Measurements from ENCODE around the gene CFAP54.

CFAP54 gene

DNA sequence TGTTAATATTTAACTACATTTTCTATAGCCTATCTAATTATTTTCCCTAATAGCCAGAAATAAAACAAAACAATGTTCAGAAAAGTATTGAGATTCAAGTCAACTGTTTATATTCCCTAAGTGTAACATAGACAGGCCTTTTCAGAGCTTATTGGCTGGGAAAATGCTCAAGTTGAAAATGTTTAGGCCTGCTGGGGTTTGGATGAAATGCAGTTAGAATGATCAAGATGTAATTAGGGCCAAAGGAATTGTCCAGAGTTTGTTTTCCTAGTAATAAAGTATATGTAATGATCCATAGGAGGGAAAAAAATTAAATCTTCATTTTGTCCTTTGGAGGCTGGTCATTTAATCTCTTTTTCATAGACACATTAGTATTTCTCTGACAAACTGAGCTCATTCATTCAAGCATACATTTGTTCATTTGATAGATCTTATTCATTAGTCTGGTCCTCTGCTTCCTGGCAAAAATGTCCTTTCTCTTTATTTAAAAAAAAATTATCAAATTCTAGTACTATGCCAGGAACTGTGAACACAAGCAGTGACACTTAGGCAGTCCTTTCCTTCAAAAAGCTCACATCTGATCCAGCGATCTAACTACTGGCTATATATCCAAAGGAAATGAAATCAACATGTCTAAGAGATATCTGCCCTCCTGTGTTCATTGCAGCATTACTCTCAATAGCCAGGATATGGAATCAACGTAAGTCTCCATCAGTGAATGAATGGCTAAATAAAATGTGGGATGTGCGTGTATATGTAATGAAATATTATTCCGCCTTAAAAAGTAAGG, 377.6 kb downstream of the CFAP54 start:
- TF ChIP-seq, protein P1, sequence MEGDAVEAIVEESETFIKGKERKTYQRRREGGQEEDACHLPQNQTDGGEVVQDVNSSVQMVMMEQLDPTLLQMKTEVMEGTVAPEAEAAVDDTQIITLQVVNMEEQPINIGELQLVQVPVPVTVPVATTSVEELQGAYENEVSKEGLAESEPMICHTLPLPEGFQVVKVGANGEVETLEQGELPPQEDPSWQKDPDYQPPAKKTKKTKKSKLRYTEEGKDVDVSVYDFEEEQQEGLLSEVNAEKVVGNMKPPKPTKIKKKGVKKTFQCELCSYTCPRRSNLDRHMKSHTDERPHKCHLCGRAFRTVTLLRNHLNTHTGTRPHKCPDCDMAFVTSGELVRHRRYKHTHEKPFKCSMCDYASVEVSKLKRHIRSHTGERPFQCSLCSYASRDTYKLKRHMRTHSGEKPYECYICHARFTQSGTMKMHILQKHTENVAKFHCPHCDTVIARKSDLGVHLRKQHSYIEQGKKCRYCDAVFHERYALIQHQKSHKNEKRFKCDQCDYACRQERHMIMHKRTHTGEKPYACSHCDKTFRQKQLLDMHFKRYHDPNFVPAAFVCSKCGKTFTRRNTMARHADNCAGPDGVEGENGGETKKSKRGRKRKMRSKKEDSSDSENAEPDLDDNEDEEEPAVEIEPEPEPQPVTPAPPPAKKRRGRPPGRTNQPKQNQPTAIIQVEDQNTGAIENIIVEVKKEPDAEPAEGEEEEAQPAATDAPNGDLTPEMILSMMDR (IDR thresholded peaks at IDR 0.05; ENCODE audit: insufficient read depth, low read length, poor library complexity, severe bottlenecking) = no peak
- Histone ChIP-seq H3K36me3 (ENCODE audit: control insufficient read depth, insufficient read depth, low read length) (no peaks in the 10 kb centered on the region), H3K27me3 (replicated peaks; ENCODE audit: control insufficient read depth, insufficient read depth, low read length) (no peaks in the 10 kb centered on the region), H3K4me3 (replicated peaks; ENCODE audit: low read depth, low read length) (no peak overlapping the region)
- DNase-seq (ENCODE audit: extremely low read depth, insufficient read length) = no peak

DNA sequence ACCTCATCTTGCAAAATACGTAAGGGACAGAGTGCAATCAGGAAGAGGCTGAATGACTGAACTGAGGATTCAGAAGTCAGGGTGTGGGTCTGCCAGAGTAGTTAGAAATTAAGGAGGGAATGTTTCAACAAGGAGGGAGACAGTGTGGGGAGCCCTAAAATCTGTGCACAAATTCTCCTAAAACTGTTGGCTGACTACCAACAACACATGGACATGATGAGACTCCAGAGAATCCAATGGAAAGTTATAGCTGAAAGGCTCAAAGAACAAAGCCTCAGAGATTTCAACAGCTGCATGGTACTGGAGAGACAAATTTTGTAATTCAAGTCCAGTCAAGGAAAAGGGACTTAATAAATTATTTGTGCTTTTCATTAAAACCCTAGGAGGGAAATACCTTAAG, 381.6 kb downstream of the CFAP54 start:
- TF ChIP-seq, protein P1 (IDR thresholded peaks at IDR 0.05; ENCODE audit: insufficient read depth, low read length, poor library complexity, severe bottlenecking) = no peak
- H3K4me3 ChIP-seq (replicated peaks; ENCODE audit: low read depth, low read length) = no peak overlapping the region
- no peak for DNase-seq (ENCODE audit: extremely low read depth, insufficient read length)
- H3K36me3 ChIP-seq (ENCODE audit: control insufficient read depth, insufficient read depth, low read length) = no peaks in the 10 kb centered on the region
- no peaks in the 10 kb centered on the region for H3K27me3 ChIP-seq (replicated peaks; ENCODE audit: control insufficient read depth, insufficient read depth, low read length)

DNA sequence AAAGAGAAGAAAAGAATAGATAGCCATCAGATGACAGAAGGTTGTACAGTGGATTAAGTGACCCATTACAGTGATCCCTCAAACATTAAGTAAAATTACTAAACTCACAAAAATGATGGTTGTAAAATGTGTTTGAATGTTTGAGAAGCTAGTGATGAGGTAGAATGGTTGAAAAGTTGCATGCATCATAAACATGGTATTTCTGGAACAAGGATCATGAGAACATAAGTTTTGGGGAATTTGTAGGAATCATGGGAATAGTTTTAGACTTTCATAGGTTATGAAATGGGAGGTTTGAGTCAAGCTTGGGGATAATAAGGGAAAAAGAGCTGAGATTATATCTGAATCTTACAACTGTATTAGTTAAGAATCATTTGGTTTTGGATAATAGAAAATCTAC, 383.6 kb downstream of the CFAP54 start:
- no peak for DNase-seq (ENCODE audit: extremely low read depth, insufficient read length)
- no peaks in the 10 kb centered on the region for H3K36me3 ChIP-seq (ENCODE audit: control insufficient read depth, insufficient read depth, low read length)
- H3K4me3 ChIP-seq (replicated peaks; ENCODE audit: low read depth, low read length) = no peak overlapping the region
- TF ChIP-seq, protein P1 (IDR thresholded peaks at IDR 0.05; ENCODE audit: insufficient read depth, low read length, poor library complexity, severe bottlenecking) = no peak
- no peaks in the 10 kb centered on the region for H3K27me3 ChIP-seq (replicated peaks; ENCODE audit: control insufficient read depth, insufficient read depth, low read length)

DNA sequence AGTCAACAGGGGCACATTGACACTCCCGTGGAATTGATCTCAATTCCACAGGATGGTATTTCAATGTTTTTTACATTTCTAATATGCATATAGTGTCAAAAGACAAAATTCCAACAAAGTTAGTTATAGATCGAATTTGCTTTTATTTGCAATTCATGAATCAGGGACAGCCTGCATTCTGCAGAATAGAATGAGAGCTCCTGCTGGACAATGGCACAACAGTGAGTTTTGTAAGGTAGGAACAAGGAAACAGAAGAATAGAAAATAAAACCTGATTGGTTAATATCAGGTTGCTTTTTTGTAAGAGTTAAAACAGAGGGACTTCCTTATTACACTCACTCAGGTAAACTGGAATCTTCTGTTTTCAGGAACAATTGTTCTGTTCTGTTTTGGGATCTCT, 384.8 kb downstream of the CFAP54 start:
- Histone ChIP-seq H3K4me3 (replicated peaks; ENCODE audit: low read depth, low read length) (no peak overlapping the region), H3K36me3 (ENCODE audit: control insufficient read depth, insufficient read depth, low read length) (no peaks in the 10 kb centered on the region), H3K27me3 (replicated peaks; ENCODE audit: control insufficient read depth, insufficient read depth, low read length) (no peaks in the 10 kb centered on the region)
- no peak for DNase-seq (ENCODE audit: extremely low read depth, insufficient read length)
- TF ChIP-seq, protein P1 (IDR thresholded peaks at IDR 0.05; ENCODE audit: insufficient read depth, low read length, poor library complexity, severe bottlenecking) = no peak

DNA sequence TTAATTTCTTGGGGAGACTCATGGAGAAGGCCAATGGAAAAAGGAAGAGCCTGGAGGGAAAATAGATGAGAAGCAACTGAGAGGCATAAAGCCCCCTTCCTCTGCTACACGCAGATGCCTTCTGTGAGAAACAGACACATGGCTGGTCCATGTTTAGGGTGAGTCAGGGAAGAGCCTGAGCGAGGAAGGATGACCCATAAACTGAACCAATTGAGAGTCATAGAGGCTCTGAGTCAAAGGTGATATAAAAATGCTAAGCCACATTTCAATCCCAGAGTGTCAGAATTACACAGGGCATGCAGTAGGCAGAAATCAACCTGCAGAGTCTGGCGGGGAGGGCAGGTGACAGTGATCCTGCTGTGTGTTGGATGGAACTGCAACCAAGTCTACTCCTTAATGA, 387.6 kb downstream of the CFAP54 start:
- H3K36me3 ChIP-seq (ENCODE audit: control insufficient read depth, insufficient read depth, low read length) = no peaks in the 10 kb centered on the region
- TF ChIP-seq, protein P1 (IDR thresholded peaks at IDR 0.05; ENCODE audit: insufficient read depth, low read length, poor library complexity, severe bottlenecking) = no peak
- H3K27me3 ChIP-seq (replicated peaks; ENCODE audit: control insufficient read depth, insufficient read depth, low read length) = no peaks in the 10 kb centered on the region
- DNase-seq (ENCODE audit: extremely low read depth, insufficient read length) = no peak
- no peak overlapping the region for H3K4me3 ChIP-seq (replicated peaks; ENCODE audit: low read depth, low read length)

All from GM06990 (cell line).